Loucy (cell line): ENCODE data around the gene KL.

Source experiments
- EZH2phosphoT487 ChIP-seq: fragments of 200-600 bp; IDR thresholded peaks from 2 replicates; pipeline ENCODE4 v1.6.1; 2018; ENCODE audit warnings: antibody characterized with exemption, mild to moderate bottlenecking, moderate library complexity, borderline replicate concordance
- TF ChIP-seq, protein P1 (sequence below): fragments of 200-600 bp; sonication (generic); conservative IDR thresholded peaks from 2 replicates; pipeline ENCODE4 v1.5.1; 2014; ENCODE audit warnings: mild to moderate bottlenecking, antibody characterized with exemption, low read length

DNA sequence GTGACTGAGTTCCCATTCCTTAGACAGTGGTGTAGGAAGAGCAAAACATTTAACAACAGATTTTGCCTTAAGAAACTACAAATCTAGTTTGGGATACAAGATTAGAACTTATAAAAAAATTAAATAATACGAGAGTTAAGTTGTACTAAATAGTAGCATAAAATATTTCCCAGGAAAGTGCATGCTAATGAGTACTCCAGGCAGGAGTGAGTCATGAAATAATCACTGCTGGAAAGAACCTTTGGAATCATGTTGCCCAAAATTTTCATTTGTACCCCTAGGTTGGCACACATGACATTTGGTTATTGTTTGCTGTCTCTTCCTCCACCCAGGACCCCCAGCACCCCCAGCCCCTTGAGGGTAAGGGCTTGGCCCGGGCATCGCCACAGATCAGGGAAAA, 26.3 kb upstream of the KL start:
- TF ChIP-seq, protein P1, sequence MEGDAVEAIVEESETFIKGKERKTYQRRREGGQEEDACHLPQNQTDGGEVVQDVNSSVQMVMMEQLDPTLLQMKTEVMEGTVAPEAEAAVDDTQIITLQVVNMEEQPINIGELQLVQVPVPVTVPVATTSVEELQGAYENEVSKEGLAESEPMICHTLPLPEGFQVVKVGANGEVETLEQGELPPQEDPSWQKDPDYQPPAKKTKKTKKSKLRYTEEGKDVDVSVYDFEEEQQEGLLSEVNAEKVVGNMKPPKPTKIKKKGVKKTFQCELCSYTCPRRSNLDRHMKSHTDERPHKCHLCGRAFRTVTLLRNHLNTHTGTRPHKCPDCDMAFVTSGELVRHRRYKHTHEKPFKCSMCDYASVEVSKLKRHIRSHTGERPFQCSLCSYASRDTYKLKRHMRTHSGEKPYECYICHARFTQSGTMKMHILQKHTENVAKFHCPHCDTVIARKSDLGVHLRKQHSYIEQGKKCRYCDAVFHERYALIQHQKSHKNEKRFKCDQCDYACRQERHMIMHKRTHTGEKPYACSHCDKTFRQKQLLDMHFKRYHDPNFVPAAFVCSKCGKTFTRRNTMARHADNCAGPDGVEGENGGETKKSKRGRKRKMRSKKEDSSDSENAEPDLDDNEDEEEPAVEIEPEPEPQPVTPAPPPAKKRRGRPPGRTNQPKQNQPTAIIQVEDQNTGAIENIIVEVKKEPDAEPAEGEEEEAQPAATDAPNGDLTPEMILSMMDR = no peak
- TF ChIP-seq EZH2phosphoT487 = no peak
